ENCODE measurements around the gene ZNF280D.

DNA sequence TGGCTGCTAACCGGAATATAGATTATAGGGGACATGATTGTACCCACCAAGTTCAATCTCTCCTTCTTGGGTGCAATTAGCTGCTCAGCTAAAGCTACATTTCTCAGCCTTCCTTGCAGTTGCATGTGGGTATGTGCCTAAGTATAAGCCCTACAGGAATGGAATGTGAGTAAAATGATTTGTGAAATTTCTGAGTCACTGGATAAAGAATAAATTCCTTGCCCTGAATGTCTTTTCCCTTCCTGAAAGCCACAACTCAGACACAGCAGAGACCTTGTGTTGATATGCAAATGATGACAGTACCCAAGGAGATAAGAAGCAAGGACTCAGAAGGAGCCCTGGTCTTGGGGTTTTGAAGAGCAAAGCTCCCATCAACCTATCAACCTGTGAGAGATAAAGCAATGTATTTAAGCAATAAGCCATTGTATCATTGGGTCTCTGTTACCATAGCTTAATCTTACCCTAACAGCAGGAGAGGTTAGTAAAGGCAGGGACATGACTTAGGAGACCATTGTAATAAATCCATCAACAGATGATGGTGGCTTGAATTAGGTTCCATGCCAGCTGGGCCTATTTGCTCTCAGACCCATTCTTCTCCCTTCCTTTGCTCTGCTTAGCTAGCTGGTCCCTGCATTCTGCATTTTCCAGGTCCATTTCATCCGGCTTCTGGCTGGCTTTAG is 25.6 kb upstream of the ZNF280D start:
- TF ChIP-seq CTCF (IDR thresholded peaks at IDR 0.05) (no peak), POLR2A (IDR thresholded peaks at IDR 0.05) (no peak)

Data from adrenal gland (tissue), 5 donors.